ENCODE measurements around the gene WDR74.

GRCh38 chr11:62889126-62889483, 49.7 kb upstream of the WDR74 start:
- no peak for TF ChIP-seq CTCF (IDR thresholded peaks at IDR 0.05)
- TF ChIP-seq POLR2A (IDR thresholded peaks at IDR 0.05), result no peak
- TF ChIP-seq POLR2AphosphoS5 (IDR thresholded peaks at IDR 0.05), result no peak
